Panc1 (cell line): Measurements from ENCODE around the gene NAALAD2. TPM values are rescaled to one million over a fixed set of nuclear protein-coding genes. Genes with fewer than 3 reads are reported as not detected.

Experiments used
- ATAC-seq: fragments of 200-7000 bp; cut with Tn5 transposase; 2 replicates; pipeline ENCODE4 v1.9.1; 2020; ENCODE audit warnings: mild to moderate bottlenecking, moderate library complexity
- BruUV-seq: library from RNA; stranded (reverse); fragments of 400-500 nt; replicated peaks from 2 replicates; lab custom pipeline; 2021; lab: Mats Ljungman, UMichigan
- CTCF ChIA-PET: fragments of 300-600 bp; sonication (Branson Sonifier 250); formaldehyde crosslinking; loops from one replicate; lab custom pipeline; 2022; ENCODE audit warnings: antibody characterized with exemption; lab: Charles Lee
- POLR2A ChIA-PET: fragments of 300-600 bp; sonication (Branson Sonifier 250); formaldehyde crosslinking; loops from one replicate; lab custom pipeline; 2022; ENCODE audit warnings: antibody characterized with exemption; lab: Charles Lee
- DNase-seq: peaks from one replicate; pipeline ENCODE4 v3.0.0-alpha.2; 2010; ENCODE audit warnings: low read depth, low spot score
- H3K27ac ChIP-seq: 2 replicates; pipeline ENCODE4 v1.5.1; 2011; ENCODE audit warnings: mild to moderate bottlenecking, low read length, inconsistent platforms
- H3K27me3 ChIP-seq: fragments of 200-500 bp; sonication (Bioruptor generic); 2 replicates; pipeline ENCODE4 v1.6.0; 2014; ENCODE audit warnings: low read length, inconsistent platforms; ENCODE audit not compliant: control insufficient read depth, insufficient read depth
- H3K36me3 ChIP-seq: fragments of 200-500 bp; sonication (Bioruptor generic); 2 replicates; pipeline ENCODE4 v1.5.1; 2014; ENCODE audit warnings: inconsistent platforms, mild to moderate bottlenecking, low read length, moderate library complexity; ENCODE audit not compliant: control insufficient read depth, insufficient read depth
- H3K4me1 ChIP-seq: 2 replicates; pipeline ENCODE4 v1.5.1; 2011; ENCODE audit warnings: inconsistent platforms, mild to moderate bottlenecking, low read length, moderate library complexity; ENCODE audit not compliant: control insufficient read depth, insufficient read depth
- H3K4me3 ChIP-seq, 2 experiments: 2 replicates each; pipeline ENCODE4 v1.5.1; 2011 to 2012; ENCODE audit warnings: low read depth in 2 of 2, low read length in 2 of 2, mild to moderate bottlenecking in 2 of 2, inconsistent platforms in 1 of 2, moderate library complexity in 1 of 2
- H3K9me3 ChIP-seq: fragments of 200-500 bp; sonication (Bioruptor generic); 2 replicates; pipeline ENCODE4 v1.5.1; 2014; ENCODE audit warnings: low read depth, mild to moderate bottlenecking, inconsistent platforms, low read length, moderate library complexity; ENCODE audit not compliant: control insufficient read depth, insufficient read depth
- CTCF ChIP-seq: fragments of 450-650 bp; IDR thresholded peaks from 2 replicates; pipeline ENCODE4 v1.5.1; 2017; ENCODE audit warnings: mild to moderate bottlenecking
- POLR2AphosphoS5 ChIP-seq: IDR thresholded peaks from 2 replicates; pipeline ENCODE4 v1.6.1; 2012; ENCODE audit warnings: mild to moderate bottlenecking, low read depth, low read length, moderate library complexity
- REST ChIP-seq, 2 experiments: IDR thresholded peaks; 2 replicates each; pipeline ENCODE4 v1.6.1; 2011 to 2012; ENCODE audit warnings: low read depth in 2 of 2, control low read depth in 1 of 2, low read length in 1 of 2, mild to moderate bottlenecking in 1 of 2, moderate library complexity in 1 of 2; ENCODE audit not compliant: insufficient read depth in 1 of 2
- SIN3A ChIP-seq: IDR thresholded peaks from 2 replicates; pipeline ENCODE4 v1.6.1; 2012; ENCODE audit warnings: low read depth, mild to moderate bottlenecking, low read length, moderate library complexity, borderline replicate concordance; ENCODE audit not compliant: insufficient read depth
- TCF7L2 ChIP-seq: IDR thresholded peaks from 2 replicates; pipeline ENCODE4 v1.6.1; 2011; ENCODE audit warnings: mild to moderate bottlenecking, low read depth, low read length, inconsistent platforms
- in situ Hi-C: cut with HindIII; loops from 2 replicates; pipeline ENCODE4 v1.10.0; 2016; ENCODE audit warnings: low sequenced_read_pairs, low pct_unique_long_range_greater_than_20kb
- intact Hi-C: fragments of 100-400 bp; cut with micrococcal nuclease; formaldehyde crosslinking; loops from one replicate; pipeline ENCODE4 v1.10.0; 2022; ENCODE audit not compliant: unreplicated experiment
- total RNA-seq: library from RNA; stranded (reverse); gene quantifications from one replicate; pipeline ENCODE4 v1.2.1, GENCODE V29; 2021; ENCODE audit not compliant: unreplicated experiment

Gene NAALAD2
- total RNA-seq, 1 experiment from 2014 or later: not detected

- H3K4me3 ChIP-seq: peak overlapping the region; percentile 97 to 100
- intact Hi-C loops: no loop called here
- H3K36me3 ChIP-seq: peaks cover 14% of the 10 kb centered on the region
- in situ Hi-C loops: no loop called here
- no peak for TF ChIP-seq REST (IDR thresholded peaks at IDR 0.05; ENCODE audit: insufficient read depth in 1 of 2, low read depth in 2 of 2, low read length in 1 of 2)
- no peak for TF ChIP-seq TCF7L2
- TF ChIP-seq POLR2AphosphoS5: no peak
- no peak for TF ChIP-seq SIN3A
- TF ChIP-seq CTCF: no peak
- no peak for DNase-seq
- no peaks in the 10 kb centered on the region; the same call in 1 of the 2 replicates for H3K9me3 ChIP-seq
- CTCF ChIA-PET: no interaction called here
- POLR2A ChIA-PET: no interaction called here
- H3K4me1 ChIP-seq: peaks cover 22% of the 10 kb centered on the region; the same call in 1 of the 2 replicates
- peak overlapping the region; percentile 95 for H3K27ac ChIP-seq
- TSS peak; percentile 86 for BruUV-seq
- ATAC-seq: peak; percentile 83
- no peaks in the 10 kb centered on the region for H3K27me3 ChIP-seq
Measured at GRCh38 chr11:90223248-90223585, 88.8 kb downstream of the NAALAD2 start.

GRCh38 chr11:90228056-90228455 is 93.6 kb downstream of the NAALAD2 start:
- ChIA-PET POLR2A (no interaction called here), CTCF (no interaction called here)
- Histone ChIP-seq H3K4me3 (no peak overlapping the region), H3K9me3 (no peaks in the 10 kb centered on the region), H3K27ac (no peak overlapping the region), H3K4me1 (peaks cover 6% of the 10 kb centered on the region; the same call in 1 of the 2 replicates), H3K36me3 (peaks cover 3% of the 10 kb centered on the region; the same call in 1 of the 2 replicates), H3K27me3 (peaks cover 7% of the 10 kb centered on the region; the same call in 1 of the 2 replicates)
- intact Hi-C loops (no loop called here), in situ Hi-C loops (no loop called here)
- no TSS peak for BruUV-seq
- ATAC-seq (no peak), DNase-seq (no peak)
- TF ChIP-seq SIN3A: no peak
- no peak for TF ChIP-seq CTCF
- TF ChIP-seq TCF7L2: no peak
- no peak for TF ChIP-seq POLR2AphosphoS5
- TF ChIP-seq REST (IDR thresholded peaks at IDR 0.05; ENCODE audit: insufficient read depth in 1 of 2, low read depth in 2 of 2, low read length in 1 of 2): no peak
